ENCODE results near the gene CLDN6. TPM values are rescaled to one million over a fixed set of nuclear protein-coding genes. Genes with fewer than 3 reads are reported as not detected.

CLDN6 gene
- total and polyA plus RNA-seq, 8 donors = not detected

GRCh38 chr16:3027983-3028715, 10.2 kb upstream of the CLDN6 start:
- H3K4me3 ChIP-seq = peak overlapping the region in 3 of 4 donors; percentile 2 to 21 (median 16)
- peaks cover 14 to 41% (median 23%) of the 10 kb centered on the region in 4 donors for H3K36me3 ChIP-seq
- peaks cover 3 to 49% (median 27%) of the 10 kb centered on the region in 3 donors for H3K27me3 ChIP-seq
- peaks cover 22 to 58% (median 53%) of the 10 kb centered on the region in 4 donors for H3K4me1 ChIP-seq
- H3K9me3 ChIP-seq = no peaks in the 10 kb centered on the region
- DNase-seq = peak; percentile 94 to 96
- intact Hi-C loops (cut with DNase I; ENCODE audit: low total_unique reads) = no loop called here
- 6 to 15% (median 9%) methylated on average over 28 to 58 of the region's 58 CpGs for WGBS, 5 donors
- peak overlapping the region in 2 of 5 donors; percentile 17 to 34 for H3K27ac ChIP-seq
- TF ChIP-seq POLR2A (IDR thresholded peaks at IDR 0.05) (no peak), CTCF (IDR thresholded peaks at IDR 0.05) (peak in 5 of 7 experiments; percentile 59 to 85 (median 83)), POLR2AphosphoS5 (IDR thresholded peaks at IDR 0.05) (peak in 1 of 3 donors; percentile 84), EP300 (IDR thresholded peaks at IDR 0.05) (no peak)

GRCh38 chr16:3027489-3027795, 9.5 kb upstream of the CLDN6 start:
- Histone ChIP-seq H3K27ac (no peak overlapping the region), H3K27me3 (peaks cover 3 to 42% (median 22%) of the 10 kb centered on the region in 3 donors), H3K9me3 (no peaks in the 10 kb centered on the region), H3K36me3 (peaks cover 14 to 41% (median 23%) of the 10 kb centered on the region in 4 donors), H3K4me3 (no peak overlapping the region), H3K4me1 (peaks cover 29 to 65% (median 60%) of the 10 kb centered on the region in 4 donors)
- WGBS, 5 donors = 82 to 93% (median 91%) methylated on average over 8 of the region's 8 CpGs
- intact Hi-C loops (cut with DNase I; ENCODE audit: low total_unique reads) = no loop called here
- no peak for DNase-seq
- TF ChIP-seq EP300 (IDR thresholded peaks at IDR 0.05) (no peak), POLR2A (IDR thresholded peaks at IDR 0.05) (no peak)

- H3K9me3 ChIP-seq = no peaks in the 10 kb centered on the region
- TF ChIP-seq POLR2A (IDR thresholded peaks at IDR 0.05) (no peak), POLR2AphosphoS5 (IDR thresholded peaks at IDR 0.05) (no peak), CTCF (IDR thresholded peaks at IDR 0.05) (no peak), EP300 (IDR thresholded peaks at IDR 0.05) (no peak)
- intact Hi-C loops (cut with DNase I; ENCODE audit: low total_unique reads) = no loop called here
- peaks cover 14 to 41% (median 23%) of the 10 kb centered on the region in 4 donors for H3K36me3 ChIP-seq
- H3K4me3 ChIP-seq = no peak overlapping the region
- H3K27me3 ChIP-seq = peaks cover 3 to 36% (median 20%) of the 10 kb centered on the region in 3 donors
- no peak for DNase-seq
- WGBS, 5 donors = 88 to 94% (median 91%) methylated on average over 14 to 24 of the region's 24 CpGs
- no peak overlapping the region for H3K27ac ChIP-seq
- H3K4me1 ChIP-seq = peaks cover 35 to 71% (median 64%) of the 10 kb centered on the region in 4 donors
Observed at GRCh38 chr16:3026609-3027488, 8.9 kb upstream of the CLDN6 start.

GRCh38 chr16:3026003-3026378, 8.0 kb upstream of the CLDN6 start:
- Histone ChIP-seq H3K4me1 (peaks cover 42 to 76% (median 67%) of the 10 kb centered on the region in 4 donors), H3K36me3 (peaks cover 14 to 41% (median 23%) of the 10 kb centered on the region in 4 donors), H3K27ac (no peak overlapping the region), H3K27me3 (peaks cover 3 to 28% (median 19%) of the 10 kb centered on the region in 3 donors), H3K9me3 (no peaks in the 10 kb centered on the region), H3K4me3 (no peak overlapping the region)
- WGBS, 5 donors = 85 to 93% (median 89%) methylated on average over 8 of the region's 8 CpGs
- DNase-seq = no peak
- TF ChIP-seq POLR2A (IDR thresholded peaks at IDR 0.05) (no peak), CTCF (IDR thresholded peaks at IDR 0.05) (no peak)
- intact Hi-C loops (cut with DNase I; ENCODE audit: low total_unique reads) = no loop called here

Data from stomach (tissue), 9 donors.